Vagina (tissue), 2 donors: ENCODE measurements around the gene SERGEF.

Source experiments
- POLR2A ChIP-seq, 2 donors: fragments of 450-650 bp; IDR thresholded peaks; one replicate each; pipeline ENCODE4 v1.6.1; 2017; ENCODE audit warnings: antibody characterized with exemption in 2 of 2, mild to moderate bottlenecking in 2 of 2, moderate library complexity in 2 of 2
- POLR2AphosphoS5 ChIP-seq, 2 donors: sonication (generic); formaldehyde crosslinking; IDR thresholded peaks; one replicate each; pipeline ENCODE4 v1.9.0; 2017; ENCODE audit warnings: antibody characterized with exemption in 2 of 2, mild to moderate bottlenecking in 2 of 2, low read depth in 1 of 2; ENCODE audit not compliant: insufficient read depth in 1 of 2
- TF ChIP-seq, protein P1 (sequence below), 3 experiments: fragments of 450-650 bp in 2 of 3; fragments of 200-600 bp in 1 of 3; sonication (generic) in 1 of 3; IDR thresholded peaks; one replicate each; pipeline ENCODE4 v1.5.1; 2017 to 2019; ENCODE audit warnings: antibody characterized with exemption in 3 of 3, mild to moderate bottlenecking in 2 of 3, moderate library complexity in 2 of 3

DNA sequence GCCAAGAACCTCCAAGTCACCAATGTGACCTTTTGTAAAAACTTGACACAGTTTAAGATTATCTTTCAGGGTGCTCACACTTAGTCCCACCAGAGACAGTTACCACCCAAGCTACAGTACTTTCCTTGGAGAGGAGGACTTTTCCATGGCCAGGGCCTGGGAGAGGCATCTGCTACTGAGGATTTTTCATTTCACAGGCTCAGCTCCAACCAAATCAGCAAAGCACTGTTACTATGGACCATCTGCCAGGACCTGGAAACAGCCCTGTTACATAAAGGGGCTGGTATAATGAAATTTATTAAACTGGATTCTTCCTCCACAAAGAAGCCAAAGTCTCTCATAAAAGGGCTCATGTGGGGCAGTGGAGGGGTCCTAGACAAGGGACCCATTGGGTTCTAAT lies 38.6 kb downstream of the SERGEF start:
- TF ChIP-seq, protein P1, sequence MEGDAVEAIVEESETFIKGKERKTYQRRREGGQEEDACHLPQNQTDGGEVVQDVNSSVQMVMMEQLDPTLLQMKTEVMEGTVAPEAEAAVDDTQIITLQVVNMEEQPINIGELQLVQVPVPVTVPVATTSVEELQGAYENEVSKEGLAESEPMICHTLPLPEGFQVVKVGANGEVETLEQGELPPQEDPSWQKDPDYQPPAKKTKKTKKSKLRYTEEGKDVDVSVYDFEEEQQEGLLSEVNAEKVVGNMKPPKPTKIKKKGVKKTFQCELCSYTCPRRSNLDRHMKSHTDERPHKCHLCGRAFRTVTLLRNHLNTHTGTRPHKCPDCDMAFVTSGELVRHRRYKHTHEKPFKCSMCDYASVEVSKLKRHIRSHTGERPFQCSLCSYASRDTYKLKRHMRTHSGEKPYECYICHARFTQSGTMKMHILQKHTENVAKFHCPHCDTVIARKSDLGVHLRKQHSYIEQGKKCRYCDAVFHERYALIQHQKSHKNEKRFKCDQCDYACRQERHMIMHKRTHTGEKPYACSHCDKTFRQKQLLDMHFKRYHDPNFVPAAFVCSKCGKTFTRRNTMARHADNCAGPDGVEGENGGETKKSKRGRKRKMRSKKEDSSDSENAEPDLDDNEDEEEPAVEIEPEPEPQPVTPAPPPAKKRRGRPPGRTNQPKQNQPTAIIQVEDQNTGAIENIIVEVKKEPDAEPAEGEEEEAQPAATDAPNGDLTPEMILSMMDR (IDR thresholded peaks at IDR 0.05): no peak
- TF ChIP-seq POLR2A (IDR thresholded peaks at IDR 0.05) (no peak), POLR2AphosphoS5 (IDR thresholded peaks at IDR 0.05; ENCODE audit: insufficient read depth in 1 of 2, low read depth in 1 of 2) (no peak)
